Measurements from ENCODE around the gene TSPAN3.

- TF ChIP-seq, protein P1, sequence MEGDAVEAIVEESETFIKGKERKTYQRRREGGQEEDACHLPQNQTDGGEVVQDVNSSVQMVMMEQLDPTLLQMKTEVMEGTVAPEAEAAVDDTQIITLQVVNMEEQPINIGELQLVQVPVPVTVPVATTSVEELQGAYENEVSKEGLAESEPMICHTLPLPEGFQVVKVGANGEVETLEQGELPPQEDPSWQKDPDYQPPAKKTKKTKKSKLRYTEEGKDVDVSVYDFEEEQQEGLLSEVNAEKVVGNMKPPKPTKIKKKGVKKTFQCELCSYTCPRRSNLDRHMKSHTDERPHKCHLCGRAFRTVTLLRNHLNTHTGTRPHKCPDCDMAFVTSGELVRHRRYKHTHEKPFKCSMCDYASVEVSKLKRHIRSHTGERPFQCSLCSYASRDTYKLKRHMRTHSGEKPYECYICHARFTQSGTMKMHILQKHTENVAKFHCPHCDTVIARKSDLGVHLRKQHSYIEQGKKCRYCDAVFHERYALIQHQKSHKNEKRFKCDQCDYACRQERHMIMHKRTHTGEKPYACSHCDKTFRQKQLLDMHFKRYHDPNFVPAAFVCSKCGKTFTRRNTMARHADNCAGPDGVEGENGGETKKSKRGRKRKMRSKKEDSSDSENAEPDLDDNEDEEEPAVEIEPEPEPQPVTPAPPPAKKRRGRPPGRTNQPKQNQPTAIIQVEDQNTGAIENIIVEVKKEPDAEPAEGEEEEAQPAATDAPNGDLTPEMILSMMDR (IDR thresholded peaks at IDR 0.05; ENCODE audit: insufficient read depth, low read length, poor library complexity, severe bottlenecking) = no peak
- no peak for TF ChIP-seq EZH2phosphoT487 (conservative IDR thresholded peaks at IDR 0.05; ENCODE audit: low read length)
Observed at GRCh38 chr15:77064063-77064462, 6.8 kb downstream of the TSPAN3 start.
